Prostate gland (tissue), 2 donors: ENCODE measurements around the gene ARMC2. TPM values are rescaled to one million over a fixed set of nuclear protein-coding genes. Genes with fewer than 3 reads are reported as not detected.

ENCODE experiments used
- DNase-seq: peaks from one replicate; pipeline ENCODE4 v3.0.0-alpha.2; 2019; ENCODE audit warnings: low spot score
- H3K27ac ChIP-seq, 2 donors: fragments of 200-600 bp; sonication (generic); 2 replicates each; pipeline ENCODE4 v1.5.1; 2017 to 2019
- H3K27me3 ChIP-seq: fragments of 200-600 bp; sonication (generic); replicated peaks from 2 replicates; pipeline ENCODE4 v1.5.1; 2019; ENCODE audit not compliant: insufficient read depth
- H3K36me3 ChIP-seq, 2 donors: fragments of 200-600 bp; sonication (generic); 1 replicate in 1 of 2; 2 replicates in 1 of 2; pipeline versions ENCODE4 v1.5.1 to v1.8.1; 2017 to 2019
- H3K4me1 ChIP-seq: fragments of 200-600 bp; sonication (generic); replicated peaks from 2 replicates; pipeline ENCODE4 v1.5.1; 2019
- H3K4me3 ChIP-seq, 2 donors: fragments of 200-600 bp; sonication (generic); 2 replicates each; pipeline ENCODE4 v1.5.1; 2017 to 2019
- H3K9me3 ChIP-seq: fragments of 200-600 bp; sonication (generic); 2 replicates; pipeline ENCODE4 v1.5.1; 2017
- CTCF ChIP-seq, 4 experiments: fragments of 200-600 bp in 2 of 4; fragments of 450-650 bp in 2 of 4; sonication (generic) in 2 of 4; IDR thresholded peaks; 1 replicate in 3 of 4; 2 replicates in 1 of 4; pipeline ENCODE4 v1.5.1; 2016 to 2019; ENCODE audit warnings: antibody characterized with exemption in 4 of 4, mild to moderate bottlenecking in 2 of 4, moderate library complexity in 2 of 4
- POLR2A ChIP-seq: fragments of 450-650 bp; IDR thresholded peaks from one replicate; pipeline ENCODE4 v1.6.1; 2016; ENCODE audit warnings: antibody characterized with exemption, mild to moderate bottlenecking
- POLR2AphosphoS5 ChIP-seq: sonication (generic); formaldehyde crosslinking; IDR thresholded peaks from one replicate; pipeline ENCODE4 v1.6.1; 2017; ENCODE audit warnings: antibody characterized with exemption
- WGBS: methylation state at CpG from one replicate; pipeline ENCODE4 v1.1.5; 2018; 5-methylcytosine and 5-hydroxymethylcytosine counted together
- intact Hi-C: fragments of 100-400 bp; cut with DNase I; formaldehyde crosslinking; loops from one replicate; pipeline ENCODE4 v1.14.2; 2022
- total RNA-seq, 2 donors: library from RNA; depleted of rRNA; stranded (reverse); fragments of >200 nt; gene quantifications; one replicate each; pipeline ENCODE4 v1.1.0, GENCODE V29; 2016

ARMC2 gene
- total RNA-seq, 2 donors from 2014 or later = 2.0 to 8.4 TPM

- TF ChIP-seq POLR2AphosphoS5 (no peak), CTCF (IDR thresholded peaks at IDR 0.05) (no peak), POLR2A (no peak)
Measured at GRCh38 chr6:108941281-108941680, 93.1 kb downstream of the ARMC2 start.

DNA sequence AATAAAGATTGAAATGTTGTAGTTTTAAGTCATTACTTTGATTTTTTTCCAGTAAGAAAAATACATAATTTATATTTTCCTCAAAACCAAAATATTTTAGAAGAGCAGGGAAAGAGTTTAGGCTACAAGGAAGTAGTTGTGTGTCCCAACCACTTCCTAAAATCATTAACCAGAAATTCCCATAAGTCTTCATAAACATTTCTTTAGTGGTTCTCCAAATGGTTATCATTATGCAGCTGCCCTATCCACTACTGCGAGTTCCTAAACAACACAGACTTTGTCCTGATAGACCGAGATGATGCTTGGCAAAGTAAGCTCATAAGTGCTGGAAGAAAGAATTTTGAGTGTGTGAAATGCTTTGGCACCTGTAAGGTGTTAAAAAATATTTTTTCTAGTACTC is 93.6 kb downstream of the ARMC2 start:
- intact Hi-C loops = loop anchor here (5.0 kb wide), 1 partner anchor 130 kb away; no protein-coding TSS in a partner anchor
- Histone ChIP-seq H3K36me3 (no peaks in the 10 kb centered on the region), H3K27me3 (no peaks in the 10 kb centered on the region), H3K27ac (no peak overlapping the region), H3K4me3 (no peak overlapping the region), H3K4me1 (peaks cover 4% of the 10 kb centered on the region), H3K9me3 (no peaks in the 10 kb centered on the region)
- WGBS = 65% methylated on average over 2 of the region's 2 CpGs
- TF ChIP-seq POLR2A (no peak), CTCF (IDR thresholded peaks at IDR 0.05) (no peak), POLR2AphosphoS5 (no peak)
- no peak for DNase-seq

More at GRCh38 chr6:108941281-108941680, 93.1 kb downstream of the ARMC2 start:
- Histone ChIP-seq H3K9me3 (no peaks in the 10 kb centered on the region), H3K4me1 (no peaks in the 10 kb centered on the region), H3K4me3 (no peak overlapping the region), H3K27ac (no peak overlapping the region), H3K36me3 (no peaks in the 10 kb centered on the region), H3K27me3 (no peaks in the 10 kb centered on the region)
- intact Hi-C loops = loop anchor here (5.0 kb wide), 1 partner anchor 131 kb away; no protein-coding TSS in a partner anchor
- 26% methylated on average over 1 of the region's 1 CpG for WGBS
- DNase-seq = no peak

DNA sequence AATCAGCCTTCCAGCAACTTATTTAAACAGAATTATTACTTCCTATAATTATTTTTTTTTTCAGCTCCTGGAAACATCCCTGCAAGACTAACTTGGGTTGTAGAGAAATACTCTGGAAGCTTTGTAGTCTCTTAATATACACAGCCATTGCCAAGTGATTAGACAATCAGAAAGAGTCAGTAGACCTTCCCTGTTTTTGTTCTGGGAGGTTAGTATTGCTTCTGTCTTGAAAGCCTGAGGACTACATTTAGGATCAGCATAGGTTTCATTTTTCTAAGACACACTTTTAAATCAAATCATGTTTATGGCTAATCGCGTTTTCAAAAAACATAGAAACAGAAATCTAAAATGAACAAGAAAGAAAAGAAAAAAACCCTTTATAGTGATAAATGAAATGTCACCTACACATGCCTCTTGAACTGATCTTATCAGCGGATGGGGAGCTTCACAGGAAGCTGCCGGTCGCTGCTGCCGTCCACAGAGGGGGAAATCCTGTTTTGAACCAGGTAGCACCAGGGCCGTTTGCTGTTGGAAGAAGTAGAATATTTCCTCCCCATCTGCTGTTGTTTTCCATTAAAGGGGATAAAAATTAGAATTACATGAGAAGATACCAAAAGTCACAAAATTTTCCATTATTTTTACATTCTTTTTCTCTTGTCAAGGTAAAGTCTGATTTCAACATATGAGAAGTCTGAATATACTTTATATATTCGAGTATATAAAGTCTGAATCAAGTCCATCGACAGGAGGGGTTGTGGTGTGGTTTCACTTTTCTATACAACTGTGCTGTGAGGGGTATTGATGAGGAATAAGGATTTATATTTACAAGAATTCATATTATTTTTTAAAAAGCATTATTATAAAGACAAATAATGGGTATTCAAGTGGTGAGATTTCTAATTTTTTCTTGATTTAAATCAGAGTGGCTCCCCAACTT is 94.6 kb downstream of the ARMC2 start:
- H3K4me1 ChIP-seq = peaks cover 10% of the 10 kb centered on the region
- H3K9me3 ChIP-seq = no peaks in the 10 kb centered on the region
- intact Hi-C loops = loop anchor here (5.0 kb wide), 1 partner anchor 129 kb away; no protein-coding TSS in a partner anchor
- WGBS = 60% methylated on average over 9 of the region's 9 CpGs
- no peak overlapping the region for H3K27ac ChIP-seq
- no peak for TF ChIP-seq CTCF (IDR thresholded peaks at IDR 0.05)
- TF ChIP-seq POLR2AphosphoS5 = no peak
- TF ChIP-seq POLR2A = no peak
- no peaks in the 10 kb centered on the region for H3K27me3 ChIP-seq
- DNase-seq = no peak
- H3K4me3 ChIP-seq = no peak overlapping the region
- H3K36me3 ChIP-seq = no peaks in the 10 kb centered on the region

- intact Hi-C loops = loop anchor here (5.0 kb wide), 1 partner anchor 128 kb away; no protein-coding TSS in a partner anchor
Measured at GRCh38 chr6:108944071-108944470, 95.8 kb downstream of the ARMC2 start.

More at GRCh38 chr6:108944071-108944470, 95.8 kb downstream of the ARMC2 start:
- H3K27me3 ChIP-seq = no peaks in the 10 kb centered on the region
- TF ChIP-seq CTCF (IDR thresholded peaks at IDR 0.05) = no peak
- no peak for TF ChIP-seq POLR2A
- no peak for TF ChIP-seq POLR2AphosphoS5
- WGBS = 90% methylated on average over 1 of the region's 1 CpG
- H3K9me3 ChIP-seq = no peaks in the 10 kb centered on the region
- peak overlapping the region; percentile 73 to 75 for H3K27ac ChIP-seq
- H3K4me3 ChIP-seq = no peak overlapping the region
- no peaks in the 10 kb centered on the region for H3K36me3 ChIP-seq
- no peak for DNase-seq
- H3K4me1 ChIP-seq = peaks cover 10% of the 10 kb centered on the region
